ENCODE data around the gene PRKCD. TPM values are rescaled to one million over a fixed set of nuclear protein-coding genes. Genes with fewer than 3 reads are reported as not detected.

PRKCD gene
- total RNA-seq, 1 experiment from 2014 or later = 30.9 TPM

GRCh38 chr3:53131096-53131495 is 29.9 kb upstream of the PRKCD start:
- CTCF ChIA-PET = no interaction called here
- H3K36me3 Mint-ChIP-seq (ENCODE audit: insufficient read depth, unreplicated experiment) = peaks cover 7% of the 10 kb centered on the region
- intact Hi-C loops (cut with micrococcal nuclease; ENCODE audit: unreplicated experiment) = no loop called here
- no peak for TF ChIP-seq CTCF (IDR thresholded peaks at IDR 0.05; ENCODE audit: insufficient read depth in 1 of 2, low read depth in 1 of 2, low read length in 1 of 2, severe bottlenecking in 1 of 2, unreplicated experiment in 1 of 2)
- H3K9me3 Mint-ChIP-seq (ENCODE audit: unreplicated experiment) = no peaks in the 10 kb centered on the region
- peaks cover 18% of the 10 kb centered on the region for H3K4me1 Mint-ChIP-seq (ENCODE audit: low read depth, unreplicated experiment)
- no TSS peak for BruUV-seq (replicated peaks)
- peak overlapping the region; percentile 77 for H3K27ac Mint-ChIP-seq (ENCODE audit: unreplicated experiment)
- Histone ChIP-seq H3K4me1 (peaks cover 14% of the 10 kb centered on the region), H3K36me3 (ENCODE audit: control insufficient read depth, insufficient read depth, low read length) (no peaks in the 10 kb centered on the region), H3K4me3 (ENCODE audit: low read depth, low read length) (peak overlapping the region; percentile 75), H3K27me3 (replicated peaks; ENCODE audit: control insufficient read depth, insufficient read depth, low read length) (no peaks in the 10 kb centered on the region), H3K9me3 (no peaks in the 10 kb centered on the region)
- POLR2A ChIA-PET = no interaction called here
- H3K27me3 Mint-ChIP-seq (ENCODE audit: insufficient read depth, unreplicated experiment) = no peaks in the 10 kb centered on the region
- no peak for DNase-seq
- peak overlapping the region; percentile 84 for H3K4me3 Mint-ChIP-seq (ENCODE audit: unreplicated experiment)

DNA sequence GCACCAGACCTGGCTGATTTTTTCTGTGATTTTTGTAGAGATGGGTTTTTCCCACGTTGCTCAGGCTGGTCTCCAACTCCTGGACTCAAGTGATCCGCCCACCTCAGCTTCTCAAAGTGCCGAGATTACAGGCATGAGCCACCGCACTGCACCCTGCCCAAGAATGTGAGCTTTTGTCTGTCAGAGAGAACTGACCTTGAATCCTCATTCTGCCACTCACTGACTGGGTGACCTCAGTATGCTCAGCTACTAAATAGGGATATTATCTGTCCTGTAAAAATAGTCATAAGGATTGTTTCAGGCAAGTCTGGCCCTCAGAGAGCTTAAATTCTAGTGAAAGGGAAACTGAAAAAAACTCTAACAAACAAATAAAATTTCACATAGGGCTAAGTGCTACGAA is 28.7 kb upstream of the PRKCD start:
- Histone ChIP-seq H3K4me3 (ENCODE audit: low read depth, low read length) (no peak overlapping the region), H3K36me3 (ENCODE audit: control insufficient read depth, insufficient read depth, low read length) (no peaks in the 10 kb centered on the region), H3K9me3 (no peaks in the 10 kb centered on the region), H3K4me1 (peaks cover 14% of the 10 kb centered on the region), H3K27me3 (replicated peaks; ENCODE audit: control insufficient read depth, insufficient read depth, low read length) (no peaks in the 10 kb centered on the region)
- Mint-ChIP-seq H3K27ac (ENCODE audit: unreplicated experiment) (peak overlapping the region; percentile 82), H3K36me3 (ENCODE audit: insufficient read depth, unreplicated experiment) (peaks cover 7% of the 10 kb centered on the region), H3K9me3 (ENCODE audit: unreplicated experiment) (no peaks in the 10 kb centered on the region), H3K27me3 (ENCODE audit: insufficient read depth, unreplicated experiment) (no peaks in the 10 kb centered on the region), H3K4me3 (ENCODE audit: unreplicated experiment) (no peak overlapping the region), H3K4me1 (ENCODE audit: low read depth, unreplicated experiment) (peaks cover 18% of the 10 kb centered on the region)
- DNase-seq = peak; percentile 39 to 70
- no peak for TF ChIP-seq CTCF (IDR thresholded peaks at IDR 0.05; ENCODE audit: insufficient read depth in 1 of 2, low read depth in 1 of 2, low read length in 1 of 2, severe bottlenecking in 1 of 2, unreplicated experiment in 1 of 2)
- ChIA-PET POLR2A (no interaction called here), CTCF (interaction anchor here (1.0 to 1.5 kb wide), 3 partner anchors 18 to 64 kb away, joined by 3 to 4 read pairs (median 4); no protein-coding TSS in a partner anchor)
- intact Hi-C loops (cut with micrococcal nuclease; ENCODE audit: unreplicated experiment) = no loop called here
- BruUV-seq (replicated peaks) = no TSS peak

- no TSS peak for BruUV-seq (replicated peaks)
- Mint-ChIP-seq H3K27ac (ENCODE audit: unreplicated experiment) (no peak overlapping the region), H3K4me3 (ENCODE audit: unreplicated experiment) (no peak overlapping the region), H3K27me3 (ENCODE audit: insufficient read depth, unreplicated experiment) (no peaks in the 10 kb centered on the region), H3K36me3 (ENCODE audit: insufficient read depth, unreplicated experiment) (peaks cover 7% of the 10 kb centered on the region), H3K9me3 (ENCODE audit: unreplicated experiment) (no peaks in the 10 kb centered on the region), H3K4me1 (ENCODE audit: low read depth, unreplicated experiment) (peaks cover 18% of the 10 kb centered on the region)
- TF ChIP-seq CTCF (IDR thresholded peaks at IDR 0.05; ENCODE audit: insufficient read depth in 1 of 2, low read depth in 1 of 2, low read length in 1 of 2, severe bottlenecking in 1 of 2, unreplicated experiment in 1 of 2) = peak; percentile 54 to 84
- ChIA-PET POLR2A (no interaction called here), CTCF (interaction anchor here (0.8 to 1.5 kb wide), 6 partner anchors 25 to 62 kb away, joined by 3 to 9 read pairs (median 4); partner anchors contain the start of gene PRKCD)
- DNase-seq = peak; percentile 74 to 76
- Histone ChIP-seq H3K36me3 (ENCODE audit: control insufficient read depth, insufficient read depth, low read length) (no peaks in the 10 kb centered on the region), H3K4me3 (ENCODE audit: low read depth, low read length) (no peak overlapping the region), H3K9me3 (no peaks in the 10 kb centered on the region), H3K27me3 (replicated peaks; ENCODE audit: control insufficient read depth, insufficient read depth, low read length) (no peaks in the 10 kb centered on the region), H3K4me1 (peaks cover 10% of the 10 kb centered on the region; the same call in 1 of the 2 replicates)
- intact Hi-C loops (cut with micrococcal nuclease; ENCODE audit: unreplicated experiment) = loop anchor here (2.0 kb wide), 1 partner anchor 62 kb away; no protein-coding TSS in a partner anchor
These were observed 26.3 kb upstream of the PRKCD start for GRCh38 chr3:53134631-53135232.

Measured in Caco-2 (cell line).